ENCODE results near the gene EYS. TPM values are rescaled to one million over a fixed set of nuclear protein-coding genes. Genes with fewer than 3 reads are reported as not detected.

Gene EYS
- total RNA-seq, 2 donors from 2014 or later: not detected

DNA sequence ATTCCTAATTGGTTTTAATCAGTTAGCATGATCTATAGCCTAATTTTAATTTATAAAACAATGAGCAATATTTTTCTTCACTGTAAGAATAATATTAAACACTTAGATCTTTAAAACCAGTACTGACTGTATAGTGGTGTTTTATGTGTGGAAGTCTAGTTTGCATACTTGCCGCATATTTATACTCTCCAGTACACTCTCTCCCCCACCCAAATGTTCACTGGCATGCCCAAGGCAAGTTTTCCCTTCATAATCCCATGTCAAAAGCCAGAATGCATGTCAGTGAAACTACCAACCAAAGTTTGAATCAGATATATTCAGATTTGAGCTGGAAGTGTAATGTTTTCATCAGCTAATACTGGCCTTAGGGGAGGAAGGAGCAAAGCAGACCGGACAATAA lies 1565.3 kb downstream of the EYS start:
- H3K27me3 Mint-ChIP-seq: no peaks in the 10 kb centered on the region
- no peak overlapping the region for H3K27ac Mint-ChIP-seq
- no peaks in the 10 kb centered on the region for H3K36me3 Mint-ChIP-seq (ENCODE audit: low read depth)
- DNase-seq: no peak
- ATAC-seq: no peak
- no peaks in the 10 kb centered on the region for H3K4me1 Mint-ChIP-seq
- H3K9me3 ChIP-seq (ENCODE audit: control insufficient read depth, low read length, poor library complexity, severe bottlenecking): no peaks in the 10 kb centered on the region
- H3K4me3 Mint-ChIP-seq: no peak overlapping the region

DNA sequence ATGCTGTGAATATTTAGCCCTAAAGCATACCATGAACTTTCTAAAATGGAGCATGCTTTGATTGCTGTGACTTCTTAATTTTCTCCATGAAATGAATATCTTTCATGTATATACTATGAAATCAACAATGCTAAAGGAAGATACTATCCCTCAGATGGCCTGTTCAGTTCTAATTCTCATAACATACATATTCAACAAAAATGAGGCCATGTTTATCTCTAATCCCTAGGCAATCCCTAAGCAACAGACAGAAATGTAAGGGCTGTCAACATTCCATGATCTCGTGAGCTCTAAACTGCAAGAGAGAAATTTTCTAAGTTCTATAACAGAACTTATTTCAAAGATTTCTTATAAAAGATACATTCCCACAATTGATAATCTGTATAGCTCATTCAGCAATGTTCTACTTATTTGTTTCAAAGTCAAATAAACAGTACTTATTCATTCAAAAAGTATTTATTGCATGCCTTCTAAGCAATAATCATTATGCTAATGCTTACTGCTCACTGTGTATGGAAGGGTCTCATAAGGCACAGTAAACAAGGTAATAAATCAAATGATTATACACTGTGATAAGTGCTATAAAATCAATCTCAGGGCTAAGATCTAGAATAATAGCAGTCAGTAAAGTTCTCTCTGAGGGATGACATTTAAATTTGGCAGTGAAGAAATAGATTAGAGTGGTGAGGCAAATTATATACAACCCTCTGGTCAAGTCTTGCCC lies 1578.6 kb downstream of the EYS start:
- no peak overlapping the region for H3K27ac Mint-ChIP-seq
- no peaks in the 10 kb centered on the region for H3K9me3 ChIP-seq (ENCODE audit: control insufficient read depth, low read length, poor library complexity, severe bottlenecking)
- H3K4me1 Mint-ChIP-seq: no peaks in the 10 kb centered on the region
- no peak for DNase-seq
- no peak for ATAC-seq
- no peaks in the 10 kb centered on the region for H3K27me3 Mint-ChIP-seq
- no peaks in the 10 kb centered on the region for H3K36me3 Mint-ChIP-seq (ENCODE audit: low read depth)
- H3K4me3 Mint-ChIP-seq: no peak overlapping the region

DNA sequence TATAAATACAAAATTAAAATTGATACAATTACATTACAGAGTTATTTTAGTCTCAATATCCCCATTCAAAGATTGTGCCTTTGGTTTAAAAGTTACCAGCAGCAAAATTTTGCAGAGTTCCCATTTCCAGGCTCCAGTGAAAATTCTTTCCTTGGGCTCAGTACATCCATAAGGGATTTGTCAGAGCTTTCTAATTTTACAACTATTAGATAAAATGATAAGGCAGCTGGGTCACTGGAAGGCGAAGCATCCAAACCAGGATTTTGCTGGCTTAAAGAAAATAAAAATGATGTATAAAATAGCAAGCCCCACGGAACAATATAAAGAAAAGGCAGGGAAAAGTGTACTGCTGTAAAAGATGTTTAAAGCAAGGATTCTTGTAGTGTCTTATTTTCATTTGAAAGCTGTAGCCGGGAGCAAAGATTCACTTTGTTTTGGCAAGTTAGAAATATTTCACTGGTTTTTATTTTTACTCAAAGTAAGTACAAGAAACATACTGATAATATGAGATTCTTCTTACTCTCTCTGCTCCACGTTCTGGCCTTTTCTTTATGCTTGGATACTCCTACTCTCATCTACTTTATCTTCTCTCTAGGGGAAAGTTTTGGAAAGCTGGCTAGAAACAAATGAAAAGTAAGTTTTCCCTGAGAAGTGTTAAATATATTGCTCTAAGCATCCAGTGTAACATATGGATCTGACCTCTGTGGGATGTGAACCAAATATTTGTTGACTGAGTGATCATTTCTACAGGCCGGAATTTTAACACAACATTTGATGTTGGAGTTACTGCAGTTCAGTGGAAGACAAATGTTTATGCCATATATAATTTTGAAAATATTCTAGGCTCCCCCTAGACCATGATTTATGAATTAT lies 1583.0 kb downstream of the EYS start:
- DNase-seq: no peak
- no peaks in the 10 kb centered on the region for H3K9me3 ChIP-seq (ENCODE audit: control insufficient read depth, low read length, poor library complexity, severe bottlenecking)
- Mint-ChIP-seq H3K27ac (no peak overlapping the region), H3K36me3 (ENCODE audit: low read depth) (no peaks in the 10 kb centered on the region), H3K27me3 (no peaks in the 10 kb centered on the region), H3K4me3 (no peak overlapping the region), H3K4me1 (no peaks in the 10 kb centered on the region)
- no peak for ATAC-seq

- ATAC-seq (no peak), DNase-seq (no peak)
- Mint-ChIP-seq H3K27ac (no peak overlapping the region), H3K4me1 (no peaks in the 10 kb centered on the region), H3K4me3 (no peak overlapping the region), H3K27me3 (no peaks in the 10 kb centered on the region), H3K36me3 (ENCODE audit: low read depth) (no peaks in the 10 kb centered on the region)
- H3K9me3 ChIP-seq (ENCODE audit: control insufficient read depth, low read length, poor library complexity, severe bottlenecking): no peaks in the 10 kb centered on the region
Measured at GRCh38 chr6:64122712-64123375, 1584.2 kb downstream of the EYS start.

GRCh38 chr6:64121011-64121565 lies 1585.9 kb downstream of the EYS start:
- H3K27me3 Mint-ChIP-seq: no peaks in the 10 kb centered on the region
- ATAC-seq: no peak
- H3K4me3 Mint-ChIP-seq: no peak overlapping the region

DNA sequence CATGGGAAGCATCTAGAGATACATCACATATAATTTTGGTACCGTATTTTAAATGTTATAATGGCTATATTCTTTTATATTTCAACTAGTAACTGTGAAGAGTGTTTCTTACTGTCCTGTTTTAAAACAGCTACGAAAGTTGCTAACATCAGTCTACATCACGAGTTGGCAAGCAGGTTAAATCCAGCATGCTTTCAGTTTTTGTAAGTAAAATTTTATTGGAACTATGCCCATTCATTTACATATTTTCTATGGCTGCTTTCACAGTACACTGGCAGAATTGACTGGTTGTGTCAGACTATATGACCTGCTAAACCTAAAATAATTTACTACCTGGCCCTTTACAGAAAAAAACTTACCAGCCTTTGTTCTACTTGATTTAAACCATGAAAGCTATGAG lies 1593.3 kb downstream of the EYS start:
- no peak overlapping the region for H3K4me3 Mint-ChIP-seq
- ATAC-seq: no peak
- no peak for DNase-seq
- H3K36me3 Mint-ChIP-seq (ENCODE audit: low read depth): no peaks in the 10 kb centered on the region
- H3K9me3 ChIP-seq (ENCODE audit: control insufficient read depth, low read length, poor library complexity, severe bottlenecking): no peaks in the 10 kb centered on the region
- H3K4me1 Mint-ChIP-seq: no peaks in the 10 kb centered on the region
- H3K27ac Mint-ChIP-seq: no peak overlapping the region
- H3K27me3 Mint-ChIP-seq: no peaks in the 10 kb centered on the region

More at GRCh38 chr6:64121011-64121565, 1585.9 kb downstream of the EYS start:
- Mint-ChIP-seq H3K36me3 (ENCODE audit: low read depth) (no peaks in the 10 kb centered on the region), H3K27ac (no peak overlapping the region), H3K4me1 (no peaks in the 10 kb centered on the region)
- no peak for DNase-seq
- no peaks in the 10 kb centered on the region for H3K9me3 ChIP-seq (ENCODE audit: control insufficient read depth, low read length, poor library complexity, severe bottlenecking)

DNA sequence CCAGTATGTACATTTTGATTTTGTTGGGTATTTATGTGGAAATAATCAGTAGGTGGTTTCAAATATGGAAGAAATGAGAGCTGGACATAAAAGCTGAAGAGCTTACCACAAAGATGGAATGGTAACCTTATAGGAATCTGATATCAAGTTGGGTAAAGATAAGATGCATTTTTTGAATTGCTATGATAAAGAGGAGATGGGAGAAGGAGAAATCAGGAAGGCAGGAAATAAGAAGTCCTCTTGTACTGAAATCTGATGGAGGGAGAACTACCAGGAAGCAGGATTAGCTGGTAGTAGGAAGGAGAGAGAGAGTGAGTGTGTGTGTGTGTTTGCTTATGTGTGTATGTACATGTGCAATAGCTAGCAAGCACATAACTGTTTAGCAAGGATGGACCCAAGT lies 1603.0 kb downstream of the EYS start:
- H3K4me3 Mint-ChIP-seq: no peak overlapping the region
- H3K27me3 Mint-ChIP-seq: no peaks in the 10 kb centered on the region

GRCh38 chr6:64103480-64103879 lies 1603.5 kb downstream of the EYS start:
- no peaks in the 10 kb centered on the region for H3K4me1 Mint-ChIP-seq

More for the DNA sequence above, 1603.0 kb downstream of the EYS start:
- no peaks in the 10 kb centered on the region for H3K36me3 Mint-ChIP-seq (ENCODE audit: low read depth)
- no peak overlapping the region for H3K27ac Mint-ChIP-seq
- no peaks in the 10 kb centered on the region for H3K9me3 ChIP-seq (ENCODE audit: control insufficient read depth, low read length, poor library complexity, severe bottlenecking)
- H3K4me1 Mint-ChIP-seq: no peaks in the 10 kb centered on the region
- ATAC-seq (no peak), DNase-seq (no peak)

DNA sequence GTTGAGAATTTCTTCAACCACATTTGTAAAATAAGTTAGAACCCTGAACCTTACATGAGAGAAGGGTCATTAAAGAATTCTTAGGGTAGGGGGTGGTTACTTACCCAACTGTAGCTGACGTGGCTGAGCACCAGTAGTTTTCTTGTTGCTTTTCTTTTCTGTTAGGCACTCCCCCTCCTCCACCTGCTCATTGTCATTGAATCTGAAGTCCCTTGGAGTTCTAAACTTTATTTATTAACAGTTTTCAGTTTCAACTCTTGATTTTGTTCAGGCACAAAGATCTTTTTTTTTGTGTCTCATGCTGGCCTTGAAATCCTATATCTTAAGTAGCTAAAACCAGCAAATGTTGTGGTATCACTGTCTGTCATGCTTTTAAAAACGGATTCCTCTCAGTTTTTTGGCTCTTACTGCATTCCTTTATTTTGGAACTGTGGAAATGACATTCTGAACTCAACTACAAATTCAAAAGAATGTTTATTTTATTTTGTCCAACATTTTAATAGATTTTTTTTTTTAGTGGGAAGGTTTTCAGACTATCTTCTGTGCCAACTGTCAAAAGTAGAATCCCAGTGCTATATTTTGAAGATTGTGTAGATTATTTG lies 1606.2 kb downstream of the EYS start:
- no peaks in the 10 kb centered on the region for H3K36me3 Mint-ChIP-seq (ENCODE audit: low read depth)
- H3K9me3 ChIP-seq (ENCODE audit: control insufficient read depth, low read length, poor library complexity, severe bottlenecking): no peaks in the 10 kb centered on the region
- no peaks in the 10 kb centered on the region for H3K27me3 Mint-ChIP-seq
- ATAC-seq (no peak), DNase-seq (no peak)
- no peaks in the 10 kb centered on the region for H3K4me1 Mint-ChIP-seq
- H3K27ac Mint-ChIP-seq: no peak overlapping the region
- no peak overlapping the region for H3K4me3 Mint-ChIP-seq

More at GRCh38 chr6:64103480-64103879, 1603.5 kb downstream of the EYS start:
- Mint-ChIP-seq H3K27me3 (no peaks in the 10 kb centered on the region), H3K27ac (no peak overlapping the region), H3K4me3 (no peak overlapping the region), H3K36me3 (ENCODE audit: low read depth) (no peaks in the 10 kb centered on the region)
- DNase-seq (no peak), ATAC-seq (no peak)
- no peaks in the 10 kb centered on the region for H3K9me3 ChIP-seq (ENCODE audit: control insufficient read depth, low read length, poor library complexity, severe bottlenecking)

- no peak for DNase-seq
- no peaks in the 10 kb centered on the region for H3K9me3 ChIP-seq (ENCODE audit: control insufficient read depth, low read length, poor library complexity, severe bottlenecking)
- no peak overlapping the region for H3K27ac Mint-ChIP-seq
- no peaks in the 10 kb centered on the region for H3K36me3 Mint-ChIP-seq (ENCODE audit: low read depth)
- no peaks in the 10 kb centered on the region for H3K27me3 Mint-ChIP-seq
- ATAC-seq: no peak
- H3K4me1 Mint-ChIP-seq: no peaks in the 10 kb centered on the region
- no peak overlapping the region for H3K4me3 Mint-ChIP-seq
Measured at GRCh38 chr6:64090352-64090751, 1616.7 kb downstream of the EYS start.

GRCh38 chr6:64085126-64085525 lies 1621.9 kb downstream of the EYS start:
- no peak overlapping the region for H3K27ac Mint-ChIP-seq
- no peaks in the 10 kb centered on the region for H3K36me3 Mint-ChIP-seq (ENCODE audit: low read depth)

GRCh38 chr6:64084185-64084663 lies 1622.8 kb downstream of the EYS start:
- no peaks in the 10 kb centered on the region for H3K27me3 Mint-ChIP-seq
- no peaks in the 10 kb centered on the region for H3K4me1 Mint-ChIP-seq
- no peak for ATAC-seq
- H3K9me3 ChIP-seq (ENCODE audit: control insufficient read depth, low read length, poor library complexity, severe bottlenecking): no peaks in the 10 kb centered on the region
- H3K4me3 Mint-ChIP-seq: no peak overlapping the region
- no peak for DNase-seq
- no peak overlapping the region for H3K27ac Mint-ChIP-seq
- no peaks in the 10 kb centered on the region for H3K36me3 Mint-ChIP-seq (ENCODE audit: low read depth)

More at GRCh38 chr6:64085126-64085525, 1621.9 kb downstream of the EYS start:
- no peaks in the 10 kb centered on the region for H3K4me1 Mint-ChIP-seq
- no peak for DNase-seq
- H3K4me3 Mint-ChIP-seq: no peak overlapping the region
- ATAC-seq: no peak
- H3K9me3 ChIP-seq (ENCODE audit: control insufficient read depth, low read length, poor library complexity, severe bottlenecking): no peaks in the 10 kb centered on the region
- H3K27me3 Mint-ChIP-seq: no peaks in the 10 kb centered on the region
